Right kidney (tissue), 1 donor: Measurements from ENCODE around the gene SUCLG2.

Experiments used
- DNase-seq: peaks from one replicate; pipeline ENCODE4 v3.0.0-alpha.2; 2016

The SUCLG2 gene

GRCh38 chr3:67458896-67459530, 195.4 kb downstream of the SUCLG2 start:
- no peak for DNase-seq

GRCh38 chr3:67458408-67458807, 196.0 kb downstream of the SUCLG2 start:
- DNase-seq: no peak

GRCh38 chr3:67453628-67454027, 200.8 kb downstream of the SUCLG2 start:
- no peak for DNase-seq

- DNase-seq: no peak
Measured at GRCh38 chr3:67450153-67450552, 204.3 kb downstream of the SUCLG2 start.

DNA sequence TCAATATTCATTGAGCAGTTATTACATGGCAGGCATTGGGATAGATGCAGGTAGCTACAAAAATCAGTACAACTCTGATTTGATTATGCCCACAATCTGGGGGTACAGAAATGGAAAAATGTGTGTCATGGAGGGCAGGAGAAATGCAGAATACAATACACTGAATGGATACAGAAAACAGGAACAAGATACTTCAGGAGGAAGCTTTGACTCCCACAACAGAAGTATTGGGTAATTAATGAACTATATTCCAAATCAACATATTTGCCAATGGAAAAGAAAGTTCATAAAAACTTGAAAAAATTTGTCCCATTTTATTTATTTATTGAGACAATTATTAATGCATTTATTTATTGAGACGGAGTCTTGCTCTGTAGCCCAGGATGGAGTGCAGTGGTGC, 207.0 kb downstream of the SUCLG2 start:
- DNase-seq: no peak

DNA sequence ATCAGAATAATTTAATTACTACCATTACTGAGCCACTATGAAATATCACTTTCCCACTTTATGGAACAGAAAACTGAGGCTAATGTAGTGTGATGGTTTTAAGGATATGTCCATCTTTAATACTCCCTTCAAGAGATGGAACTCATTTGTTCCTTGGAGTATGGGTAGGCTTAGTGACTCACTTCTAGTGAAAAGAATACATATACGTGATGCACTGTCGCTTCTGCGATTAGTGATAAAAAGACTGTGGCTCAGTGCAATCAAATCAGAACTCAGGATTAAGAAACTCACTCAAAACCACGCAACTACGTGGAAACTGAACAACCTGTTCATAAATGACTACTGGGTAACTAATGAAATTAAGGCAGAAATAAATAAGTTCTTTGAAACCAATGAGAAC, 216.6 kb downstream of the SUCLG2 start:
- DNase-seq: no peak

DNA sequence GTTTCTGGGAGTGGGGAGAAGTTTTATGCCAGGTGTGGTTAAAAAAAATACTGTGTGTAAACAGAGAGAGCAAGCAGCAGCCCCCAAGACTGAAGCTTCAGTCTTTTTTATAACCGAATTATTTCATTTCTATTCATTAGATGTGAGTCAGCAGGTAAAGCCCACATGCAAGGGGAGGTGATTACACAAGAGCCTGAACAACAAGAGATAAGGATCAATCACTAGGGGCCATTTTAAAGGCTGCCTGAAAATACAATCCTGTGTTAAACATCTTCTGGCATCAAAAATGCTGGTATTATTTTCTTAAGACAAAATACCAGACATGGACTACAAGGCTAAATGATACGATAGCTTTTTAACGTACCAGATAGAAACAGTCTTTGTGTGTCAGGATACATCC, 217.3 kb downstream of the SUCLG2 start:
- DNase-seq: no peak

GRCh38 chr3:67433109-67433508, 221.3 kb downstream of the SUCLG2 start:
- no peak for DNase-seq

GRCh38 chr3:67431887-67432286, 222.5 kb downstream of the SUCLG2 start:
- no peak for DNase-seq

DNA sequence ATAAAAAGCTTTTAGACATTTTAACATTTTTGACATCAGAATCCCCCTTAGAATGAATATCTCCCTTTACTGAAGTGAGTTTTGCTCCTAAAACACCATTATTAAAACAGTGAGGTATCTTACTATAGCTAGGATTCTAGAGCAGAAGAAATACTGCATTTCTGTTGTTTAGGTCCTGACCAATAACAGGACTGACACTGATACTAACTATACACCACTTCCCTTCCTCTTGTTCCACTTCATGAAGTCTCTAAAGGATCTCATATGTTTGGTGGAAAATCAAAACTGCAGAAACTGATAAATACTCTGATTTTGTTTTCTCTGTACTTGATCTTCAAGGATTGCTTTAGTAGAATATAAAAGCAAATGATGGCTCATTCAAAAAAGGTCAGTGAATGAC, 230.7 kb downstream of the SUCLG2 start:
- DNase-seq: no peak

DNA sequence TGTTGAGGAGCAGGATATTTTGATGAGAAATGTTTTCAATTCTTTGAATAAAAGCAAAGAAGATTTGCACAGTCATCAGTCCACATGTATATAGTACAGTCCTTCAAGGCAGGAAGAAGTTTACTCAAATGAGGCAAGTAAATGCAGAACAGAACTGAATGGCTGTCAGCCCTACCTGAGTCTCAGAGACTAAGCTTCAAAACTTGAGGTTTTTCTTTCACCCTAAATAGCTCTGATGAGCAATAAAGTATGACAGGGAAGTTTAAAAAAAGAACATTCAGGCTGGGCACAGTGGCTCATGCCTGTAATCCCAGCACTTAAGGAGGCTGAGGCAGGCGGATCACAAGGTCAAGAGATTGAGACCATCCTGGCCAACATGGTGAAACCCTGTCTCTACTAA, 232.5 kb downstream of the SUCLG2 start:
- no peak for DNase-seq

DNA sequence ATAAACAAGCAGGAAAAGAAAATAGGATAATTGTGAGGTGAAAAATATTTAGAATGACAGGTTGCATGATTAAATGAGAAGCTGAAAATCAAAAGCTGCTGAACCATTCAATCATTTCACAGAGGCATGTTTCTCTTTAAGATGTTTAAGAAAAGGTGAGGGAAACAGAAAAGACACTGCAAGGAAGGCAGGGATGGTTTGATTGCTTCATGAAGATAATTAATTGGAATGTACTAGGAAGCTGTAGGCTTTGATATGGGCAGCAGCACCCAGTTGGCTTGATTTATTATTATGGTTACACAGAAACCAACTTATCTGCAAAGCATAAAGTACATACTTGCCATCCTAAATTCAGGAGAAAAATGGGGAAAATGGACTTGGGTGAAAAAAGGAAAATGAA, 234.6 kb downstream of the SUCLG2 start:
- DNase-seq: no peak

DNA sequence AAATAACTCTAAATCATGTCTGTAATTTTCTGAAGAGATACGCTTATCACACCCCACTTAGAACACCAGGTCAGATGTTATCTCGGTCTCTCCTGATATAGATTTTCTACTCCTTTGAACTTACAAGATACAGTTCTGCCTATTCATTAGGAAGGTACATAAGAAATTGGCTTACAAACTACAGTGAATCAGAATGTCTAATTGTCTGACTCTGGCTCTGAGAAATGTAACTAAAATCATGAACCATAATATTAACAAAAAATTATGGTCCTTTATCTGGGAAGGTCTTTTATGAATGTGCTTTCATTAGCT, 235.2 kb downstream of the SUCLG2 start:
- DNase-seq: no peak

GRCh38 chr3:67418426-67419217, 235.8 kb downstream of the SUCLG2 start:
- DNase-seq: no peak

GRCh38 chr3:67416703-67417102, 237.7 kb downstream of the SUCLG2 start:
- no peak for DNase-seq

- no peak for DNase-seq
Measured at GRCh38 chr3:67415511-67415910, 238.9 kb downstream of the SUCLG2 start.

- no peak for DNase-seq
Measured at GRCh38 chr3:67414740-67415139, 239.7 kb downstream of the SUCLG2 start.

- DNase-seq: no peak
Measured at GRCh38 chr3:67405193-67405592, 249.2 kb downstream of the SUCLG2 start.

DNA sequence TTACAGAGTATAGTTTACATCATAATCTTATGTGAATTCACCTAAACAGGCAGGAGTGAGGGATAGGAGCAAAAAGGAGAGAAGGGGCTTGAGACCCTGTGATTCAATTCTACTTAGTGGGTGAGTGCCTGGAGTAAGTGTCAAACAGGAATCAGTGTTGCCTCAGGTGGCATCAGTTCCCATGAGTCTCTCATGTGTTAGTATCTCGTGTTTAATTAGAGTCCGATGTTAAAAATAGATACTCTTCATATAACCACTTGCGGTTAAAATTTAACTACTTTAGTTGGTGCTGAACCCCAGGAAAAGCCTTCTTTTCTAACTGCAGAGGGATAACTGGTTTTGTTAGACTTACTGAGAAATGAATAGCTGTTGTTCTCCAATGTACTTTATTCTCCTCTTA, 251.5 kb downstream of the SUCLG2 start:
- no peak for DNase-seq

GRCh38 chr3:67401921-67402320, 252.5 kb downstream of the SUCLG2 start:
- DNase-seq: no peak

DNA sequence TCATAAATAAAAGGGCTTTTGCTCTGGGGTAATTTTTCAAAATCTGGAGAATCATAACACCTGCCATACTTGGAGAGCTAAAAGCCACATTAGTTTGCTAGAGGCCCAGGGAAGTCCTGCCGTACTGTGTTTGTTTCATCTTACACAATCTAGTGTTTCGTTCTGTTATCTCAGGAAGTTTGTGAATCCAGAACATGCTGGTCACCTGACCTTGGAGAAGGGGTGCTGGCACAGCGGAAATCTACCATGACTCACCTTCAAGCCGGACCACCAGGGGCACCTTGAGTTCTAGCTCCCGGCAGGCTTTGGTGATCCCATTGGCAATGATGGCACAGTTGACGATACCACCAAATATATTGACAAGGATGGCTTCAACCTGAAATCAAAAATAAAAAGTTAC, 253.9 kb downstream of the SUCLG2 start:
- no peak for DNase-seq

- DNase-seq: no peak
Measured at GRCh38 chr3:67389176-67389575, 265.2 kb downstream of the SUCLG2 start.

GRCh38 chr3:67388738-67389137, 265.7 kb downstream of the SUCLG2 start:
- no peak for DNase-seq

DNA sequence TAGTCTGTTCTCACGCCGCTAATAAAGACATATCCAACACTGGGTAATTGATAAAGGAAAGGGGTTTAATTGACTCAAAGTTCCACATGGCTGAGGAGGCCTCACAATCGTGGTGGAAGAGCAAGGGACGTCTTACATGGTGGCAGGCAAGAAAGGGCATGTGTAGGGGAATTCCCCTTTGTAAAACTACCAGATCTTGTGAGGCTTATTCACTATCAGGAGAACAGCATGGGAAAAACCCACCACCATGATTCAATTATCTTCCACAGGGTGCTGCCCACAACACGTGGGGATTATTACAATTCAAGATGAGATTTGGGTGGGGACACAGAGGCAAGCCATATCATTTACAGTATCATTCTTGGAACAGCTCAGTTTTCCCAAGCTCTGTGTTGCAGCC, 268.0 kb downstream of the SUCLG2 start:
- no peak for DNase-seq
